ENCODE data around the gene ERFE.

DNA sequence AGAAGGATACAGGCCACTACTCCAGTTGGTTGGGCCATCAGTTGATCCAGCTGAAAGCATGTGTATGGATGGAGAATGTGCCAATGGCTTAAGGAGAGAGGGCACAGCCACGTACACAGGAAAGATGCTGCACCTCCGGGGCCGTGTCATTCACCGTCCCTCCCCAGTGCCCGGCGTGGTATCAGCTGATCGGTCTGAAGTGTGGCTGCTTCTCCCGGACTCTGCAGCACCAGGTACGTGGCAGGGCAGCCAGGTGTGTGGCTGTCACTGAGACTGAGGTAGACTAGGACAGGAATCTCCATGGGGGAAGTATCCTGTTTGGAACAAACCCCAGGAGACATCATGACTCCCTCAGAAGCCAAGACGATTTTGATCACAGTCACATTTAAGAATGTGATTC lies 4.2 kb upstream of the ERFE start:
- no peak for TF ChIP-seq CTCF (IDR thresholded peaks at IDR 0.05; ENCODE audit: borderline replicate concordance, extremely low read depth, low read length, poor library complexity, severe bottlenecking)
- no peak for TF ChIP-seq EZH2 (IDR thresholded peaks at IDR 0.05; ENCODE audit: borderline replicate concordance, low read depth, low read length, severe bottlenecking)
